Psoas muscle (tissue), 8 donors: ENCODE measurements around the gene KRTAP5-10. TPM values are rescaled to one million over a fixed set of nuclear protein-coding genes. Genes with fewer than 3 reads are reported as not detected.

Experiments used
- ATAC-seq, 4 donors: fragments of 200-7000 bp; cut with Tn5 transposase; one replicate each; pipeline ENCODE4 v1.9.1; 2020; ENCODE audit warnings: moderate library complexity in 3 of 4, mild to moderate bottlenecking in 2 of 4
- DNase-seq, 2 donors: peaks; one replicate each; pipeline ENCODE4 v3.0.0-alpha.2; 2020
- H3K27ac ChIP-seq: fragments of 200-600 bp; one replicate; pipeline ENCODE4 v1.8.0; 2022
- H3K27me3 ChIP-seq, 3 donors: fragments of 200-600 bp in 1 of 3; one replicate each; pipeline versions ENCODE4 v1.6.1 to v1.8.0; 2013 to 2022; ENCODE audit warnings: low read length in 2 of 3, mild to moderate bottlenecking in 2 of 3, moderate library complexity in 1 of 3; ENCODE audit not compliant: insufficient read depth in 3 of 3
- H3K36me3 ChIP-seq, 2 donors: fragments of 200-600 bp in 1 of 2; one replicate each; pipeline versions ENCODE4 v1.6.1 to v1.8.0; 2013 to 2022; ENCODE audit warnings: low read depth in 1 of 2, mild to moderate bottlenecking in 1 of 2, moderate library complexity in 1 of 2; ENCODE audit not compliant: insufficient read depth in 1 of 2
- H3K4me1 ChIP-seq: fragments of 200-600 bp; one replicate; pipeline ENCODE4 v1.8.0; 2022
- H3K4me3 ChIP-seq: fragments of 200-600 bp; one replicate; pipeline ENCODE4 v1.8.0; 2022; ENCODE audit warnings: mild to moderate bottlenecking
- H3K9me3 ChIP-seq: fragments of 200-600 bp; one replicate; pipeline ENCODE4 v1.8.0; 2022
- CTCF ChIP-seq: fragments of 200-600 bp; IDR thresholded peaks from one replicate; pipeline ENCODE4 v1.8.0; 2022; ENCODE audit warnings: antibody characterized with exemption
- WGBS, 3 donors: extraction: QIAGEN DNeasy Blood & Tissue Kit; methylation state at CpG; one replicate each; pipeline versions ENCODE4 v1.1.6 to v1.1.7; 2013; 5-methylcytosine and 5-hydroxymethylcytosine counted together
- intact Hi-C, 2 donors: fragments of 100-400 bp; cut with DNase I; formaldehyde crosslinking; loops; one replicate each; pipeline versions ENCODE4 v1.11.0 to v1.14.2; 2022
- long read RNA-seq, 2 donors: library from polyadenylated mRNA; unstranded; transcript quantifications; one replicate each; pipeline ENCODE4 v2.0.0, GENCODE V29; 2021
- polyA plus RNA-seq, 3 donors: library from polyadenylated mRNA; stranded (reverse); fragments of 200-250 nt; gene quantifications; one replicate each; pipeline ENCODE4 v1.2.3, GENCODE V29; 2013
- total RNA-seq, 4 donors: library from RNA; stranded (reverse); fragmentation: NEBNext Ultra II Directional in 2 of 4; extraction: Animal tissue kit (Norgen Biotek cat#: 25700) in 2 of 4; gene quantifications; one replicate each; pipeline versions ENCODE4 v1.2.1 to v1.2.4, GENCODE V29; 2021 to 2023
- donor health status: healthy with polysubstance abuse.
- donor health status: DM: no; HTN: no; CAD: no; lungs with moderate emphysema.
- donor health status: Bipolar disorder and iron deficiency.
- donor health status: healthy.
- donor health status: DM: yes; HTN: yes; CAD: no.
- donor health status: DM: no; HTN: no; CAD: no.
- donor health status: DM: no; HTN: no; CAD: no.
- donor health status: DM: yes; HTN: yes; CAD: no.

KRTAP5-10 gene
- total RNA-seq (not detected), polyA plus RNA-seq (not detected)
- long read RNA-seq, donor 1 = 0 reads
- long read RNA-seq, donor 2 = 0 reads

GRCh38 chr11:71565263-71565662 lies at the start of gene KRTAP5-10:
Gene KRTAP5-10 (plus strand): TSS chr11:71565563. CDS start chr11:71565588, 25 bp downstream.
- Histone ChIP-seq H3K4me3 (no peak within 1 kb of the TSS), H3K27me3 (peaks cover 0 to 20% (median 3%) of the 10 kb centered on the region in 3 donors), H3K27ac (no peak within 1 kb of the TSS), H3K36me3 (no peaks in the 10 kb centered on the region), H3K4me1 (no peaks in the 10 kb centered on the region), H3K9me3 (no peaks in the 10 kb centered on the region)
- WGBS, 3 donors = 56 to 66% (median 59%) methylated on average over 5 of the region's 5 CpGs
- intact Hi-C loops = no loop called here
- no peak for TF ChIP-seq CTCF
- no peak for DNase-seq
- no peak for ATAC-seq

DNA sequence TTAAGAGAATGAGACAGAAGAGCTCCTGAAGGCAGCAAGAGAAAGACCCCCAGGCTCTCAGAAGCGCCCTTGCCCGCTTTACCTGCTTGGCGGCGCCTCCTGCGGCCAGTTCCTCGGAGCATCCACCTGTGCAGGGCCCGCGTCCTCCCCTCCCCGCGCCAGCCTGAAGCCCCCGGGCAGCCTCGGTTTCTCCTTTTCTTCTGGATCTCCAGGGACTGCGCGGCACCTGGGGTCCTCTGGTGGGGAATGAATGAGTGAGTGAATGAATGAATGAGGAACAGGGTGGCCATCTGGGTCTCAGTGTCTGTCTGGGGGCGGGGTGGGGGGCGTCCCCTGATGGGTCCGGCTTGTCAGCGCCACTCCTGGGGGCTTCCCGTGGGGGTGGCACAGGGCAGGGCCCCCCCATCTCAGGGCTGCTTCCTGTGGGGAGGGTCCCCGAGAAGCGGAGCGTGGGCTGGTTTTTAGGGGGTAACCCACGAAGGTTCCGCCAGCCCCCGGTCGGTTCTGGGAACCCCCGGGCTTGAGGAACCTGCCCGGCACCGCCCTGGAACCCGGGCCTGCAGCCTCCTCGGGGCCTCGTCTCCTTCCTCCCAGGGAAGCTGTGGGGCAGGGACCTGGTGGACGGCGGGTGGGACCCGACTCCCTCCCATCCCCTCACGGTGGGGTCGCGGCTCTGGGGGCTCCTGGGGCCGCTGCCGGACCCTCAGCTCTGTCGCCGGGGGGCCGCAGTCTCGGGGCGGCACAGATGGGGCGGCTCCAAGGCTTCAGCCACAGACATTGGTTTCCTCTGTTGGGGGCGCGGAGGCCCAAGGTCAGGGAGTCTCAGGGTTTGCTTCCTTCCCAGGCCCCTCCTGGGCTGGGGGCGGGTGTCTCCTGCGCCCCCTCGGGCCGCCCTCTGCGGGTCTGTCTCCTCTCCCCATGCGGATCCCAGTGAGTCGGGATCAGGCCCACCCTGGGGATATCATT lies 46.6 kb upstream of the KRTAP5-10 start:
- Histone ChIP-seq H3K27ac (no peak overlapping the region), H3K27me3 (no peaks in the 10 kb centered on the region), H3K36me3 (no peaks in the 10 kb centered on the region), H3K4me3 (no peak overlapping the region), H3K9me3 (no peaks in the 10 kb centered on the region), H3K4me1 (no peaks in the 10 kb centered on the region)
- intact Hi-C loops = no loop called here
- DNase-seq (no peak), ATAC-seq (no peak)
- 94 to 96% (median 95%) methylated on average over 38 to 55 of the region's 55 CpGs for WGBS, 3 donors
- no peak for TF ChIP-seq CTCF

DNA sequence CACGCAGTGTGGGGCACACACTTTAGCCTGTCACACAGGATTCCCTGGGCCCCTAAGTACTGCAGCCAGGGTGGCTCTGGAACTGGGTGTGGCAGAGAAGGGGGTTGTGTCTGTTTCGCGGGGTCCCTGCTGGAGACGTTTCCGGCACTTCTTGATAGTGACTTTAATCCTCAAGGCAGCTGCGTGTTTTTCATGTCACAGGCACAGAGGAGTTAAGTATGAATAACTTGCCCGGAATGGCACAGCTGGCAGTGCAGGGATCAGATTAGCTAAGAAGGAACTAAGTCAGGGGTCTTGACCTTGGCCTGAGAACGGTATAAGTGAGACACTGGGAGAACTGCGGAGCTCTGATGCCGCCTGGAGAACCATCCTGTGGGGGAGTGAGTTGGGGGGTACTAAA lies 45.8 kb upstream of the KRTAP5-10 start:
- Histone ChIP-seq H3K27ac (no peak overlapping the region), H3K4me1 (no peaks in the 10 kb centered on the region), H3K36me3 (no peaks in the 10 kb centered on the region), H3K4me3 (no peak overlapping the region), H3K9me3 (no peaks in the 10 kb centered on the region), H3K27me3 (no peaks in the 10 kb centered on the region)
- TF ChIP-seq CTCF = no peak
- intact Hi-C loops = no loop called here
- no peak for ATAC-seq
- no peak for DNase-seq
- WGBS, 3 donors = 43 to 59% (median 51%) methylated on average over 10 of the region's 10 CpGs

DNA sequence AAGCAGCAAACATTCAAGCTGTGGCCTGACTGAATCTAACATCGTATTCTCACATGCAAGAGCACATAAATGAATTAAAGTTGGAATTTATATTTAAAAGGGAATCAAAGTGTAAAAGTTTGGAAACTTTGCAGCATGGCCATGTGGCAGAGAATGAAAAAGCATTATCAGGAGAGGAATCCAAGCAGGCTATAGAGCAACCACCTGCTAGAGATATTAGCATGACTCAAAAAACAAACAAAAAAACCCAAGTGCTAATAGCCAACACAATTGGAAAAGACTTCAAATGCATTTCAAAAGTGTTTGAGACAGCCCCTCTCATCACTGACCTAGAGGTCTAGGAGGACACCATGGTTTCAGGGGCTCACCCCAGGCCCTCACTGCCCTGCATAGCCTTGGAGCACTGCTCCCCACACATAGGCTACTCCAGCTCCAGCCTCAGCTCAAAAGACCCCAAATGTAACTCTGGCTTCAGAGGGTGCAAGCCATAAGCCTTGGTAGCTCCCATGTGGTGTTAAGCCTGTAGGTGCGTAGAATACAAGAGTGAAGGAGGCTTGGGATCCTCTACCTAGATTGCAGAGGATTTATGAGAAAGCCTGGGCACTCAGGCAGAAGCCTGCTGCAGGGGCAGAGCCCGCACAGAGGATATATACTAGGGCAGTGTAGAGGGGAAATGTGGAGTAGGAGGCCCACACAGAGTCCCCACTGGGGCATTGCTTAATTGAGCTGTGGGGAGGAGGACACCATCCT lies 40.0 kb upstream of the KRTAP5-10 start:
- Histone ChIP-seq H3K27me3 (no peaks in the 10 kb centered on the region), H3K4me1 (no peaks in the 10 kb centered on the region), H3K4me3 (no peak overlapping the region), H3K27ac (no peak overlapping the region), H3K9me3 (no peaks in the 10 kb centered on the region), H3K36me3 (no peaks in the 10 kb centered on the region)
- no peak for DNase-seq
- intact Hi-C loops = no loop called here
- 66 to 78% (median 67%) methylated on average over 3 of the region's 3 CpGs for WGBS, 3 donors
- no peak for ATAC-seq
- TF ChIP-seq CTCF = no peak
